ENCODE measurements around the gene ITGA5.

ITGA5 gene

GRCh38 chr12:54419088-54419887 is at the start of gene ITGA5:
Gene ITGA5, minus strand, starts transcription at chr12:54419266. Its CDS starts 68 bp downstream, at chr12:54419198.
- DNase-seq: peak; percentile 53

- no peak for DNase-seq
Observed at GRCh38 chr12:54465857-54466523, 46.9 kb upstream of the ITGA5 start.

- DNase-seq: no peak
Observed at GRCh38 chr12:54463484-54463883, 44.4 kb upstream of the ITGA5 start.

GRCh38 chr12:54463034-54463433 is 44.0 kb upstream of the ITGA5 start:
- DNase-seq: no peak

- no peak for DNase-seq
Observed at GRCh38 chr12:54460317-54460923, 41.4 kb upstream of the ITGA5 start.

GRCh38 chr12:54459355-54459754 is 40.3 kb upstream of the ITGA5 start:
- DNase-seq: no peak

- no peak for DNase-seq
Observed at GRCh38 chr12:54455760-54456469, 36.8 kb upstream of the ITGA5 start.

- no peak for DNase-seq
Observed at GRCh38 chr12:54452628-54453027, 33.6 kb upstream of the ITGA5 start.

GRCh38 chr12:54448344-54448743 is 29.3 kb upstream of the ITGA5 start:
- no peak for DNase-seq

- DNase-seq: no peak
Observed at GRCh38 chr12:54447917-54448316, 28.9 kb upstream of the ITGA5 start.

- no peak for DNase-seq
Observed at GRCh38 chr12:54444206-54444605, 25.1 kb upstream of the ITGA5 start.

- DNase-seq: no peak
Observed at GRCh38 chr12:54443446-54443845, 24.4 kb upstream of the ITGA5 start.

- no peak for DNase-seq
Observed at GRCh38 chr12:54442961-54443360, 23.9 kb upstream of the ITGA5 start.

- DNase-seq: no peak
Observed at GRCh38 chr12:54442099-54442498, 23.0 kb upstream of the ITGA5 start.

- no peak for DNase-seq
Observed at GRCh38 chr12:54439521-54440255, 20.6 kb upstream of the ITGA5 start.

GRCh38 chr12:54439096-54439495 is 20.0 kb upstream of the ITGA5 start:
- no peak for DNase-seq

- no peak for DNase-seq
Observed at GRCh38 chr12:54438517-54438916, 19.5 kb upstream of the ITGA5 start.

- no peak for DNase-seq
Observed at GRCh38 chr12:54437697-54438096, 18.6 kb upstream of the ITGA5 start.

GRCh38 chr12:54437243-54437642 is 18.2 kb upstream of the ITGA5 start:
- DNase-seq: no peak

GRCh38 chr12:54432815-54433164 is 13.7 kb upstream of the ITGA5 start:
- DNase-seq: no peak

- DNase-seq: peak; percentile 43
Observed at GRCh38 chr12:54431911-54432814, 13.1 kb upstream of the ITGA5 start.

Measured in activated CD4-positive, alpha-beta T cell treated with anti-CD3 and anti-CD28 coated beads for 48 hours (primary cell).